Ramos (cell line): Measurements from ENCODE around the gene MAD1L1.

ENCODE experiments used
- in situ Hi-C: fragments of 300-500 bp; cut with MboI; formaldehyde crosslinking; loops from one replicate; pipeline ENCODE4 v1.14.3; 2022; ENCODE audit warnings: low sequenced_read_pairs; ENCODE audit not compliant: unreplicated experiment

The MAD1L1 gene

GRCh38 chr7:2204446-2204845, 28.3 kb downstream of the MAD1L1 start:
- in situ Hi-C loops, result loop anchor here (10.0 kb wide), 1 partner anchor 620 kb away; no protein-coding TSS in a partner anchor

- in situ Hi-C loops, result loop anchor here (10.0 kb wide), 1 partner anchor 619 kb away; no protein-coding TSS in a partner anchor
Measured at GRCh38 chr7:2203766-2204300, 28.9 kb downstream of the MAD1L1 start.

- in situ Hi-C loops, result loop anchor here (10.0 kb wide), 1 partner anchor 618 kb away; no protein-coding TSS in a partner anchor
Measured at GRCh38 chr7:2202901-2203765, 29.6 kb downstream of the MAD1L1 start.

GRCh38 chr7:2202361-2202761, 30.4 kb downstream of the MAD1L1 start:
- in situ Hi-C loops, result loop anchor here (10.0 kb wide), 1 partner anchor 618 kb away; no protein-coding TSS in a partner anchor

- in situ Hi-C loops, result loop anchor here (10.0 kb wide), 1 partner anchor 617 kb away; no protein-coding TSS in a partner anchor
Measured at GRCh38 chr7:2201686-2202360, 30.9 kb downstream of the MAD1L1 start.

- in situ Hi-C loops, result loop anchor here (10.0 kb wide), 1 partner anchor 616 kb away; no protein-coding TSS in a partner anchor
Measured at GRCh38 chr7:2201128-2201527, 31.6 kb downstream of the MAD1L1 start.

- in situ Hi-C loops, result loop anchor here (10.0 kb wide), 1 partner anchor 616 kb away; no protein-coding TSS in a partner anchor
Measured at GRCh38 chr7:2200584-2200980, 32.2 kb downstream of the MAD1L1 start.

GRCh38 chr7:2199956-2200583, 32.7 kb downstream of the MAD1L1 start:
- in situ Hi-C loops, result loop anchor here (10.0 kb wide), 1 partner anchor 615 kb away; no protein-coding TSS in a partner anchor

- in situ Hi-C loops, result no loop called here
Measured at GRCh38 chr7:2199528-2199927, 33.2 kb downstream of the MAD1L1 start.

- in situ Hi-C loops, result no loop called here
Measured at GRCh38 chr7:2198760-2199159, 34.0 kb downstream of the MAD1L1 start.

GRCh38 chr7:2198206-2198605, 34.5 kb downstream of the MAD1L1 start:
- in situ Hi-C loops, result no loop called here

GRCh38 chr7:2197436-2198155, 35.1 kb downstream of the MAD1L1 start:
- in situ Hi-C loops, result no loop called here

GRCh38 chr7:2196381-2197378, 36.1 kb downstream of the MAD1L1 start:
- in situ Hi-C loops, result no loop called here

GRCh38 chr7:2195400-2196246, 37.1 kb downstream of the MAD1L1 start:
- in situ Hi-C loops, result no loop called here

- in situ Hi-C loops, result no loop called here
Measured at GRCh38 chr7:2193575-2194305, 39.0 kb downstream of the MAD1L1 start.

- in situ Hi-C loops, result no loop called here
Measured at GRCh38 chr7:2192831-2193534, 39.8 kb downstream of the MAD1L1 start.
